Activated naive CD4-positive, alpha-beta T cell treated with anti-CD3 and anti-CD28 coated beads, Interleukin-2, amount 50 U/mL, for 24 hours (primary cell): ENCODE results near the gene TNK2.
"Not testable (repeated sequence)": the region's sequence is repeated elsewhere in the genome, so short reads cannot be mapped to it uniquely, and the experiment has no call there.

ENCODE experiments used
- H3K27ac Mint-ChIP-seq: one replicate; pipeline ENCODE4 v1.8.0; 2021; ENCODE audit warnings: mild to moderate bottlenecking, mixed read lengths
- H3K27me3 Mint-ChIP-seq: one replicate; pipeline ENCODE4 v1.8.0; 2021; ENCODE audit warnings: mixed read lengths
- H3K36me3 Mint-ChIP-seq: one replicate; pipeline ENCODE4 v1.8.0; 2021; ENCODE audit warnings: mixed read lengths
- H3K4me1 Mint-ChIP-seq: one replicate; pipeline ENCODE4 v1.8.0; 2021; ENCODE audit warnings: mixed read lengths
- H3K4me3 Mint-ChIP-seq: one replicate; pipeline ENCODE4 v1.8.0; 2021; ENCODE audit warnings: mild to moderate bottlenecking, mixed read lengths
- H3K9me3 Mint-ChIP-seq: one replicate; pipeline ENCODE4 v1.8.0; 2021; ENCODE audit warnings: mixed read lengths

The TNK2 gene

DNA sequence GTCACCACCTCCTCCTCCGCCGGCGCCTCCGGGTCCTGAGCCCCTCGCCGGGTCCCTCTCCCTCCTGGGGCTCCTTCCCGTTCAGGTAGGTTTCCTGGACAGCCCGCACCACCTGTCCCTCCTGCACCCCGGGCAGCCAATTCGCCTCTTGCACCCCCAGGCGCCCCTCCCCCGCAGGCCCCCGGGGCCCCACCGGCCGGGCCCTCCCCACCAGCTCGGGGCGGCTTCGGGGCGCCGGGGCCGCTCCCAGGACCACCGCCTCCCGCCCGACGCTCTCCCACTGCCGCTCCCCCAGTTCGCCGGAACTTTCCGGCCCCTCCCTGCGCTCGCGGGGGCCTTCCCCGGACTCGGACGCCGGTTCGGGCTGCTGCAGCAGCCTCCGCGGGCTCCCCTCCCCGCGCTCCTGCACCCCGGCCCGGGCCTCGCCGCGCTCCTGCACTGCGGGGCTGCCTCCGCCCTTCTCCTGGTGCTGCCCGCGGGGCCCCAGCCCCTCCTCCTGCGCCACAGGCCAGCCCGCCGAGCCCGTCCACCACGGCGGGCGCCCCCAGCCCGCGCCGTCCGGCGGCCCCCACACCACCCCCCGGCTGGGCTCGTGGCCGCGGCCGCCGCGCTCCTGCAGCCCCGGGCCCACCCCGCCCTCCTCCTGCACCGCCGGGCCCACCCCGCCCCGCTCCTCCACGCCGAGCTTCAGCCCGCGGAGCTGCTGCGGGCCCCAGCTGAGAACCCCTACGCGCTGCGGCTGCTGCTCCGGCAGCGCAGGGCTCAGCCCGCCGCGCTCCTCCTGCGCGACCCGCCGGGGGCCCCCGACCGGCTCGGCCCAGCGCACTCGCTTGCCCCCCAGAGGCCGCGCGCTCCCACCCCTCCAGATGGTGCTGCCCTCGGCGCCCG lies 587 bp upstream of the TNK2 start:
- H3K4me3 Mint-ChIP-seq: peak overlapping the region; percentile 89
- no peak overlapping the region for H3K27ac Mint-ChIP-seq
- no peaks in the 10 kb centered on the region for H3K9me3 Mint-ChIP-seq
- peaks cover 2% of the 10 kb centered on the region for H3K36me3 Mint-ChIP-seq
- peaks cover 41% of the 10 kb centered on the region for H3K4me1 Mint-ChIP-seq
- no peaks in the 10 kb centered on the region for H3K27me3 Mint-ChIP-seq

GRCh38 chr3:195907684-195907933 lies 742 bp downstream of the TNK2 start:
- Mint-ChIP-seq H3K9me3 (no peaks in the 10 kb centered on the region), H3K27me3 (no peaks in the 10 kb centered on the region), H3K27ac (peak overlapping the region; percentile 97), H3K4me3 (peak overlapping the region; percentile 89), H3K36me3 (peaks cover 2% of the 10 kb centered on the region), H3K4me1 (peaks cover 53% of the 10 kb centered on the region)

- peaks cover 2% of the 10 kb centered on the region for H3K36me3 Mint-ChIP-seq
- H3K9me3 Mint-ChIP-seq: no peaks in the 10 kb centered on the region
- H3K4me3 Mint-ChIP-seq: peak overlapping the region; percentile 89
- peaks cover 54% of the 10 kb centered on the region for H3K4me1 Mint-ChIP-seq
- peak overlapping the region; percentile 97 for H3K27ac Mint-ChIP-seq
- H3K27me3 Mint-ChIP-seq: no peaks in the 10 kb centered on the region
These were observed 1.3 kb downstream of the TNK2 start for GRCh38 chr3:195906865-195907683.

GRCh38 chr3:195905970-195906864 lies 2.1 kb downstream of the TNK2 start:
- no peaks in the 10 kb centered on the region for H3K9me3 Mint-ChIP-seq
- H3K27me3 Mint-ChIP-seq: no peaks in the 10 kb centered on the region
- peaks cover 2% of the 10 kb centered on the region for H3K36me3 Mint-ChIP-seq
- peaks cover 62% of the 10 kb centered on the region for H3K4me1 Mint-ChIP-seq
- peak overlapping the region; percentile 97 for H3K27ac Mint-ChIP-seq
- peak overlapping the region; percentile 89 for H3K4me3 Mint-ChIP-seq

GRCh38 chr3:195904368-195904767 lies 4.0 kb downstream of the TNK2 start:
- no peaks in the 10 kb centered on the region for H3K27me3 Mint-ChIP-seq
- H3K36me3 Mint-ChIP-seq: peaks cover 2% of the 10 kb centered on the region
- H3K27ac Mint-ChIP-seq: peak overlapping the region; percentile 79
- H3K4me3 Mint-ChIP-seq: no peak overlapping the region
- H3K9me3 Mint-ChIP-seq: no peaks in the 10 kb centered on the region
- peaks cover 81% of the 10 kb centered on the region for H3K4me1 Mint-ChIP-seq

- Mint-ChIP-seq H3K4me3 (no peak overlapping the region), H3K27me3 (no peaks in the 10 kb centered on the region), H3K4me1 (peaks cover 85% of the 10 kb centered on the region), H3K36me3 (peaks cover 2% of the 10 kb centered on the region), H3K27ac (peak overlapping the region; percentile 84), H3K9me3 (no peaks in the 10 kb centered on the region)
These were observed 4.4 kb downstream of the TNK2 start for GRCh38 chr3:195903950-195904290.

DNA sequence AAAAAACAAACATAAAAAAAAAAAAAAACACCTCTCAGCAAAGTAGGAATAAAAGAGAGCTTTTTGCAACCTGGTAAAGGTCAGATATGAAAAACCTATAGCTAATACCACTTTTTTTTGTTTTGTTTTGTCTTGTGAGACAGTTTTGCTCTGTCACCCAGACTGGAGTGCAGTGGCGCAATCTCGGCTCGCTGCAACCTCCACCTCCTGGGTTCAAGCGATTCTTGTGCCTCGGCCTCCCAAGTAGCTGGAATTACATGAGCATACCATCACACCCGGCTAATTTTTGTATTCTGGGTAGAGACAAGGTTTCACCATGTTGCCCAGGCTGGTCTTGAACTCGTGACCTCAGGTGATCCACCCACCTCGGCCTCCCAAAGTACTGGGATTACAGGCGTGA lies 5.7 kb downstream of the TNK2 start:
- not testable (repeated sequence) for H3K27me3 Mint-ChIP-seq, H3K27ac Mint-ChIP-seq, H3K4me3 Mint-ChIP-seq, H3K9me3 Mint-ChIP-seq, H3K36me3 Mint-ChIP-seq
- H3K4me1 Mint-ChIP-seq: peaks cover 87% of the 10 kb centered on the region

DNA sequence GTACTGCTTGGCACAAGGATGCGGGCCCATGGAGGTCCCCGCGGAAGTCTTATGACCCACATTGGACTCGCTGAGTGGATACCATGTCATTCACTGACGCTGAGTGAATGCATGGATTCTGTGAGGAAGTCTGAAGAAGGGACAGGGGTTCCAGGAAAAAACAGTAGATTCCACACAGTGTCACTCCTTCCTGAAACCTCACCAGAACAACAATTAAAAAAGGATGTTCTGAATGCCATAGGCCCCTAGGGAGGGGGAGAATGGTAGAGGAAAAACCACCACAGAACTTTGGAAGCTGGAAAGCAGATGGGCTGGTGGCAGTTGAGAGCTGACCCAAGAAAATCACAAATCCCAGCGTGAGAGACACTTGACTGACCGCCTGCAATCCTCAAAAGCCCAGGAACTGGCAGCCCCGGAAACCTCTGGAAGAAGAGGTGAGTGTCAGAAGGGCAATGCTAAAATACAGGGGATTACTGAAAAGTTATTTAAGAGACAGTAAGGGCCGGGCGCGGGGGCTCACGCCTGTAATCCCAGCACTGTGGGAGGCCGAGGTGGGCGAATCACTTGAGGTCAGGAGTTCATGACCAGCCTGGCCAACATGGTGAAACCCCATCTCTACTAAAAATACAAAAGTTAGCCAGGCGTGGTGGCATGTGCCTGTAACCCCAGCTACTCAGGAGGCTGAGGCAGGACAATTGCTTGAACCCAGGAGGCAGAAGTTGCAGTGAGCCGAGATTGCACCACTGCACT lies 6.3 kb downstream of the TNK2 start:
- H3K27ac Mint-ChIP-seq, H3K4me3 Mint-ChIP-seq, H3K36me3 Mint-ChIP-seq, H3K27me3 Mint-ChIP-seq, H3K9me3 Mint-ChIP-seq: not testable (repeated sequence)
- peaks cover 91% of the 10 kb centered on the region for H3K4me1 Mint-ChIP-seq

DNA sequence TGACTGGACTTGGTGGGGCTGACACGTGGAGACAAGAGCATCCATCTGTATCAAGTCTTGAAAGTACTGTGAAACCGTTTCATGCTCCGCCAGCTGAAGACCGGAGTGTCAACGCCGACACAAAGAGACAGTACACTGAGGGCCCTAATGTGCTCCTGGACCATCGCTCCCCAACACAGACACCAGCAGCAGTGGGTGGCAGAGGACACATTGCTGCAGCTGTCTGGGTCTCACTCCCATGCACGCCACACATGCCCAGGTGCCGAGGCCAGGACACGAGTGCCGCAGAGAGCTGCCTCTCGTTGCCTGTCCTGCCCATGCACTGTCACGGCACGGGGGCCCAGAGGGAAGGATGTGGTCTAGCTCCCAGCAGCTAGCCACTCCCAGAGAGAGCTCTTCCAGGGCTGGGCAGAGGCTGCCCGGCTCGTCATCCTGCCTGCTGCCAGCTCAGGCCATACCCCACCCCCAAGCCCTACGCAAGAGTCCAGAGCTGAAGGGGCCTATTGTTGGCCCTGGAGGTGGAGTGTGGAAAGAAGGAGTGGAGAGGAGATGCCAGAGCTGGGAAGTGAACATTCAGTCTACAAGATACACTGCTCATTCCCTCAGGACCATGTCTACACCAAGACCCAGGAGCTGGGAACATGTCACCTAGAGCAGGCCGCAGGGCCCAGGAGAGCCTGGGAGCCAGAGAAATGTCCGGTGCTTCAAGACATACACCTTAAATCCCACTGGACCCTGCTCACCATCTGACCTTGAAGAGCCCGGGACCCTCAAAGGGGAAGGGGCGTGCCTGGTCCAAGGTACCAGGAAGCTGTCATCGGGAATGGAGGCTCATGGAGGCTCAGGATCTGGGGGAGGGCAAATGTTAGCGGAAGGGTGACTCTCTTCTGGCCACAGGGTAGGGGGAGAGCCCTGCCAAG lies 7.7 kb downstream of the TNK2 start:
- H3K4me1 Mint-ChIP-seq: peaks cover 89% of the 10 kb centered on the region
- H3K36me3 Mint-ChIP-seq: no peaks in the 10 kb centered on the region
- H3K4me3 Mint-ChIP-seq: peak overlapping the region; percentile 61
- H3K9me3 Mint-ChIP-seq: no peaks in the 10 kb centered on the region
- no peaks in the 10 kb centered on the region for H3K27me3 Mint-ChIP-seq
- peak overlapping the region; percentile 80 for H3K27ac Mint-ChIP-seq

DNA sequence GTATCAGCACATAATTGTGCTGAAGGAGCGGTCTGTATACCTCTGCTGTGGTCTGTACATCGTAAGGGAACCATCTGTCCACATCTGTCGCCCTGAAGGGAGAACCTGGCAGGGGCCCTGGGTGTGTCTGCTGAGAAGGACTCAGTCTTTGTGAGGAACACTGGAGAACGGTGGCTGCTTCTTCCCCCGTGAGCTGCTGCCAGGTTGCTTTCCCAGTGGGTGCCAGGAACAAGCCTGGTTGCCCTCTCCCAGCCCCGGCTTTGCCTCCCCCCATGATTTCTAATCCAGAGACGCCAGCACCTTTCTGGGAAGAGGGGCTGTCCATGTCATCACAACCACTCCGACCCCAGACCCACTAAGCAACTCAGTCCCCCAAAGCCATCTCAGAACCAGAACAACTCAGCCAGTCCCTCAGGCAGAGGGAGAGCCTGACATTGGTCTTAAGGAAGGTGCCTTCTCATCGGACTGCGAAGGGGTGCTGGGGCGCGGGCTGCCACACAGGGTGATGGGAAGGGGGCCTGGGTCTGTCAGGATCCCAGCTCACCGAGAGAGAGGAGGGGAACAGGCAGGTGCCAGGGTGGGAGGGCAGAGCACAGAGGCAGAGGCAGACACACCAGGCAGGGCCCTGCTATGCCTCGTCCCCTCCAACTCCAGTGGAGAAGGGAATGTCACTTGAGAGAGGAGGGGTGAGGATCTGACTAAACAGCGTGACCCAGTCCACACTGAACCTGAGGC lies 8.5 kb downstream of the TNK2 start:
- Mint-ChIP-seq H3K4me1 (peaks cover 81% of the 10 kb centered on the region), H3K27me3 (no peaks in the 10 kb centered on the region), H3K4me3 (peak overlapping the region; percentile 61), H3K27ac (peak overlapping the region; percentile 77), H3K36me3 (no peaks in the 10 kb centered on the region), H3K9me3 (no peaks in the 10 kb centered on the region)

GRCh38 chr3:195897853-195898415 lies 10.4 kb downstream of the TNK2 start:
- no peaks in the 10 kb centered on the region for H3K36me3 Mint-ChIP-seq
- peak overlapping the region; percentile 56 for H3K27ac Mint-ChIP-seq
- peaks cover 67% of the 10 kb centered on the region for H3K4me1 Mint-ChIP-seq
- peak overlapping the region; percentile 13 for H3K4me3 Mint-ChIP-seq
- H3K9me3 Mint-ChIP-seq: no peaks in the 10 kb centered on the region
- H3K27me3 Mint-ChIP-seq: no peaks in the 10 kb centered on the region

GRCh38 chr3:195897081-195897852 lies 11.1 kb downstream of the TNK2 start:
- no peaks in the 10 kb centered on the region for H3K36me3 Mint-ChIP-seq
- peaks cover 65% of the 10 kb centered on the region for H3K4me1 Mint-ChIP-seq
- no peaks in the 10 kb centered on the region for H3K9me3 Mint-ChIP-seq
- H3K27me3 Mint-ChIP-seq: no peaks in the 10 kb centered on the region
- peak overlapping the region; percentile 86 for H3K4me3 Mint-ChIP-seq
- H3K27ac Mint-ChIP-seq: peak overlapping the region; percentile 95
